SK-N-SH (cell line): Measurements from ENCODE around the gene CPNE2. TPM values are rescaled to one million over a fixed set of nuclear protein-coding genes. Genes with fewer than 3 reads are reported as not detected.

ENCODE experiments used
- CTCF ChIA-PET: fragments of 300-600, 350-600 bp; formaldehyde crosslinking; extraction: SDS; loops from one replicate; lab custom pipeline; 2021; lab: Yijun Ruan, JAX
- POLR2A ChIA-PET: fragments of 350-600 bp; sonication (Branson Sonifier 250); formaldehyde crosslinking; extraction: SDS; loops from one replicate; lab custom pipeline; 2020; ENCODE audit warnings: antibody characterized with exemption, inconsistent platforms; lab: Yijun Ruan, JAX
- DNase-seq: peaks from one replicate; pipeline ENCODE4 v3.0.0; 2012
- H2AFZ ChIP-seq: fragments of 200-600 bp; sonication (generic); 2 replicates; pipeline ENCODE4 v1.8.1; 2016; ENCODE audit warnings: antibody characterized with exemption, mild to moderate bottlenecking, low read depth
- H3F3A ChIP-seq: fragments of 200-600 bp; sonication (generic); replicated peaks from 2 replicates; pipeline ENCODE3; 2016; ENCODE audit warnings: antibody characterized with exemption, mild to moderate bottlenecking; ENCODE audit not compliant: insufficient read depth
- H3K27ac ChIP-seq, 2 experiments: fragments of 200-500 bp in 1 of 2; fragments of 200-600 bp in 1 of 2; sonication (Bioruptor generic) in 1 of 2; sonication (generic), shearing (Covaris generic) in 1 of 2; 2 replicates each; pipeline versions ENCODE4 v1.5.1 to v1.6.1; 2014 to 2016; ENCODE audit warnings: low read depth in 2 of 2, inconsistent platforms in 1 of 2, low read length in 1 of 2, mild to moderate bottlenecking in 1 of 2, mixed read lengths in 1 of 2
- H3K27me3 ChIP-seq: fragments of 200-600 bp; sonication (generic), shearing (Covaris generic); 2 replicates; pipeline ENCODE4 v1.6.1; 2016; ENCODE audit warnings: mixed run types; ENCODE audit not compliant: insufficient read depth
- H3K36me3 ChIP-seq, 2 experiments: fragments of 200-500 bp in 1 of 2; fragments of 200-600 bp in 1 of 2; sonication (Bioruptor generic) in 1 of 2; sonication (generic) in 1 of 2; replicated peaks in 1 of 2; 2 replicates each; pipeline versions ENCODE3 to v1.5.1; 2014 to 2016; ENCODE audit warnings: low read length in 1 of 2, mild to moderate bottlenecking in 1 of 2; ENCODE audit not compliant: insufficient read depth in 2 of 2, control insufficient read depth in 1 of 2
- H3K4me1 ChIP-seq, 2 experiments: fragments of 200-500 bp in 1 of 2; fragments of 200-600 bp in 1 of 2; sonication (Bioruptor generic) in 1 of 2; sonication (generic), shearing (Covaris generic) in 1 of 2; 2 replicates each; pipeline versions ENCODE4 v1.5.1 to v1.6.1; 2014 to 2016; ENCODE audit warnings: low read depth in 1 of 2, low read length in 1 of 2, mixed run types in 1 of 2; ENCODE audit not compliant: insufficient read depth in 2 of 2, control insufficient read depth in 1 of 2
- H3K4me2 ChIP-seq: fragments of 200-600 bp; sonication (generic), shearing (Covaris generic); 2 replicates; pipeline ENCODE4 v1.6.1; 2017; ENCODE audit warnings: mixed run types
- H3K4me3 ChIP-seq, 2 experiments: fragments of 200-500 bp in 1 of 2; fragments of 200-600 bp in 1 of 2; sonication (Bioruptor generic) in 1 of 2; sonication (generic), shearing (Covaris generic) in 1 of 2; 2 replicates each; pipeline versions ENCODE4 v1.5.1 to v1.8.1; 2014 to 2016; ENCODE audit warnings: low read depth in 2 of 2, inconsistent platforms in 1 of 2, low read length in 1 of 2, mild to moderate bottlenecking in 1 of 2, mixed read lengths in 1 of 2, moderate library complexity in 1 of 2
- H3K79me2 ChIP-seq: fragments of 200-600 bp; sonication (generic); 2 replicates; pipeline ENCODE4 v1.8.1; 2017; ENCODE audit warnings: mild to moderate bottlenecking; ENCODE audit not compliant: insufficient read depth
- H3K9ac ChIP-seq: fragments of 200-600 bp; sonication (generic); 2 replicates; pipeline ENCODE4 v1.6.1; 2017; ENCODE audit warnings: mixed run types
- H3K9me2 ChIP-seq: fragments of 200-600 bp; sonication (generic); 2 replicates; pipeline ENCODE4 v1.6.1; 2017; ENCODE audit warnings: mixed run types
- H3K9me3 ChIP-seq: fragments of 200-600 bp; sonication (generic); 2 replicates; pipeline ENCODE4 v1.6.1; 2017; ENCODE audit warnings: mixed run types, mild to moderate bottlenecking, moderate library complexity
- H4K20me1 ChIP-seq: fragments of 200-600 bp; sonication (generic); 2 replicates; pipeline ENCODE4 v1.6.1; 2017; ENCODE audit warnings: mild to moderate bottlenecking, mixed run types; ENCODE audit not compliant: insufficient read depth
- ELF1 ChIP-seq: IDR thresholded peaks from 2 replicates; pipeline ENCODE4 v1.4.0; 2012
- FOXM1 ChIP-seq: IDR thresholded peaks from 2 replicates; pipeline ENCODE4 v1.4.0; 2012; ENCODE audit warnings: low read depth, mild to moderate bottlenecking
- JUND ChIP-seq: IDR thresholded peaks from 2 replicates; pipeline ENCODE4 v1.4.0; 2012
- MEF2A ChIP-seq: IDR thresholded peaks from 2 replicates; pipeline ENCODE4 v1.4.0; 2012; ENCODE audit warnings: low read depth, borderline replicate concordance
- NFIC ChIP-seq: IDR thresholded peaks from 2 replicates; pipeline ENCODE4 v1.4.0; 2012; ENCODE audit warnings: borderline replicate concordance
- RCOR1 ChIP-seq: fragments of 150-350 bp; IDR thresholded peaks from 2 replicates; pipeline ENCODE4 v1.6.1; 2017; ENCODE audit warnings: antibody characterized with exemption, low read length
- SIN3A ChIP-seq: IDR thresholded peaks from 2 replicates; pipeline ENCODE4 v1.6.1; 2012; ENCODE audit warnings: low read depth, mild to moderate bottlenecking, low read length, moderate library complexity, borderline replicate concordance
- USF2 ChIP-seq: fragments of 150-350 bp; IDR thresholded peaks from 2 replicates; pipeline ENCODE4 v1.6.1; 2017; ENCODE audit warnings: antibody characterized with exemption, low read length, low read depth, borderline replicate concordance
- YY1 ChIP-seq: IDR thresholded peaks from 2 replicates; pipeline ENCODE4 v1.4.0; 2012; ENCODE audit warnings: low read depth, mild to moderate bottlenecking
- ZBTB33 ChIP-seq: IDR thresholded peaks from 2 replicates; pipeline ENCODE4 v1.4.0; 2012; ENCODE audit warnings: low read depth, borderline replicate concordance
- WGBS: methylation state at CpG from one replicate; pipeline ENCODE4 v1.1.6; 2017; ENCODE audit warnings: low lambda C conversion rate; 5-methylcytosine and 5-hydroxymethylcytosine counted together
- polyA plus RNA-seq, 3 experiments: library from polyadenylated mRNA; depleted of rRNA; stranded (reverse); fragments of >200 nt; gene quantifications; 2 replicates each; pipeline ENCODE4 v1.2.3, GENCODE V29; 2012
- TF ChIP-seq, protein P1 (sequence below): IDR thresholded peaks from 2 replicates; pipeline ENCODE4 v1.4.0; 2012; ENCODE audit warnings: low read depth
- TF ChIP-seq, protein P2 (sequence below): IDR thresholded peaks from 2 replicates; pipeline ENCODE4; 2012

Gene CPNE2
- polyA plus RNA-seq, 1 of the 3 experiments (the other 2 are of a cell fraction): 73.0 TPM

GRCh38 chr16:57118461-57119084, 26.2 kb downstream of the CPNE2 start:
- Histone ChIP-seq H3K4me2 (no peak overlapping the region), H3K4me1 (peaks cover 0 to 15% of the 10 kb centered on the region in 2 experiments; a peak in 1 of 4 replicates), H3K27ac (no peak overlapping the region), H3K9me3 (no peaks in the 10 kb centered on the region), H4K20me1 (no peaks in the 10 kb centered on the region), H3K79me2 (no peaks in the 10 kb centered on the region), H3K4me3 (no peak overlapping the region), H3F3A (no peaks in the 10 kb centered on the region), H3K36me3 (peaks cover 6% of the 10 kb centered on the region in 2 experiments), H2AFZ (no peak overlapping the region), H3K9me2 (no peaks in the 10 kb centered on the region), H3K27me3 (no peaks in the 10 kb centered on the region), H3K9ac (no peak overlapping the region)
- TF ChIP-seq ELF1: no peak
- TF ChIP-seq JUND: no peak
- no peak for TF ChIP-seq SIN3A
- TF ChIP-seq, protein P1, sequence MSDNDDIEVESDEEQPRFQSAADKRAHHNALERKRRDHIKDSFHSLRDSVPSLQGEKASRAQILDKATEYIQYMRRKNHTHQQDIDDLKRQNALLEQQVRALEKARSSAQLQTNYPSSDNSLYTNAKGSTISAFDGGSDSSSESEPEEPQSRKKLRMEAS: no peak
- TF ChIP-seq NFIC: no peak
- TF ChIP-seq, protein P2, sequence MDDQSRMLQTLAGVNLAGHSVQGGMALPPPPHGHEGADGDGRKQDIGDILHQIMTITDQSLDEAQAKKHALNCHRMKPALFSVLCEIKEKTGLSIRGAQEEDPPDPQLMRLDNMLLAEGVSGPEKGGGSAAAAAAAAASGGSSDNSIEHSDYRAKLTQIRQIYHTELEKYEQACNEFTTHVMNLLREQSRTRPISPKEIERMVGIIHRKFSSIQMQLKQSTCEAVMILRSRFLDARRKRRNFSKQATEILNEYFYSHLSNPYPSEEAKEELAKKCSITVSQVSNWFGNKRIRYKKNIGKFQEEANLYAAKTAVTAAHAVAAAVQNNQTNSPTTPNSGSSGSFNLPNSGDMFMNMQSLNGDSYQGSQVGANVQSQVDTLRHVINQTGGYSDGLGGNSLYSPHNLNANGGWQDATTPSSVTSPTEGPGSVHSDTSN: no peak
- TF ChIP-seq YY1: no peak
- TF ChIP-seq RCOR1: no peak
- no peak for TF ChIP-seq ZBTB33
- DNase-seq: no peak
- ChIA-PET POLR2A (no interaction called here), CTCF (interaction anchor here (2.4 kb wide), 1 partner anchor 34 kb away, joined by 10 read pairs; no protein-coding TSS in a partner anchor)
- WGBS: 92% methylated on average over 2 of the region's 2 CpGs

DNA sequence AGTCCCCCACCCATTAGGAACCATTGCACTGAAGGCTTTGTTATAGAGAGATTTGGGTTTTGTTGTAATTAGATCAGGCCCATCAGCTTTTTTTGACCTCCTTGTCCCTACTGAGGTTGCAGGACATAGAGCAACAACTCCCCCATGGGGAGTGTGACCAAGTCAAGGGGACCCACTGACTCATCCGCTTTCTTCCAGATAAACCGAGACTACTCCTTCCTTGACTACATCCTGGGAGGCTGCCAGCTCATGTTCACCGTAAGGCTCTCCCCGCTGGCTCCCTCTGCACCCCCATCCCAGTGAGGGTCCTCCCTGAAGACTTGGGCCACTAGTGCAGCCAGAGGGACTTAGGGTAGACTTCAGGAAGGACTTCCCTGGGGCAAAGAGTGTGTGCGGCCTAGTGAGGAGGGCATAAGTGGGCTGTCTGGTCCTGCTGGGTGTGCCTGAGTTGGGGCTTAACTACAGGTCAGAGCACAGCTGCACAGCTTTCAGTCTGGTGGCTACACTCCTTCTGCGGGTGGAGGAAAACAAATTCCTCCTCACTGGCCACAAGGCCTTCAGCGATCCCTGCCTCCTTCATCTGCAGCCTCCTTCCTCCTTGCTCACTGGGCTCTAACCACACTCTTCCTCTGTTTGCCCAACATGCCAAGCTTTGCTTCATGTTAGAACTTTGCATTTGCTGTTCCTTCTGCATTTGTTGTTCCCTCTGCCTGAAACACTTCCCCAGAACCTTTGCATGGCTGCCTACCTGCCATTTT, 31.0 kb downstream of the CPNE2 start:
- H3K4me3 ChIP-seq: no peak overlapping the region
- no peaks in the 10 kb centered on the region for H3F3A ChIP-seq
- ChIA-PET POLR2A (interaction anchor here (0.6 kb wide), 1 partner anchor 108 kb away, joined by 3 read pairs; no protein-coding TSS in a partner anchor), CTCF (interaction anchor here (1.0 kb wide), 1 partner anchor 41 kb away, joined by 3 read pairs; no protein-coding TSS in a partner anchor)
- H3K36me3 ChIP-seq: peaks cover 2 to 6% of the 10 kb centered on the region in 2 experiments
- no peaks in the 10 kb centered on the region for H3K4me1 ChIP-seq
- no peak for TF ChIP-seq FOXM1
- TF ChIP-seq MEF2A: no peak
- no peak for TF ChIP-seq ELF1
- TF ChIP-seq, protein P1: no peak
- no peak for TF ChIP-seq USF2
- no peak for TF ChIP-seq ZBTB33
- DNase-seq: no peak
- no peaks in the 10 kb centered on the region for H3K27me3 ChIP-seq
- H4K20me1 ChIP-seq: no peaks in the 10 kb centered on the region
- H3K4me2 ChIP-seq: no peak overlapping the region
- no peaks in the 10 kb centered on the region for H3K79me2 ChIP-seq
- no peak overlapping the region for H3K9ac ChIP-seq
- no peak overlapping the region for H3K27ac ChIP-seq
- 85% methylated on average over 7 of the region's 7 CpGs for WGBS
- no peak overlapping the region for H2AFZ ChIP-seq
- H3K9me3 ChIP-seq: no peaks in the 10 kb centered on the region
- no peaks in the 10 kb centered on the region for H3K9me2 ChIP-seq
